NB4 (cell line): ENCODE data around the gene STAG2.

Experiments
- CTCF ChIP-seq: IDR thresholded peaks from one replicate; pipeline ENCODE4 v1.5.1; 2012; ENCODE audit warnings: low read depth, low read length
- MAX ChIP-seq: IDR thresholded peaks from 2 replicates; pipeline ENCODE4 v1.6.1; 2011; ENCODE audit warnings: low read depth, low read length
- POLR2A ChIP-seq: IDR thresholded peaks from 2 replicates; pipeline ENCODE4 v1.6.1; 2011; ENCODE audit warnings: mild to moderate bottlenecking; ENCODE audit not compliant: insufficient read length; ENCODE audit errors: extremely low read depth

DNA sequence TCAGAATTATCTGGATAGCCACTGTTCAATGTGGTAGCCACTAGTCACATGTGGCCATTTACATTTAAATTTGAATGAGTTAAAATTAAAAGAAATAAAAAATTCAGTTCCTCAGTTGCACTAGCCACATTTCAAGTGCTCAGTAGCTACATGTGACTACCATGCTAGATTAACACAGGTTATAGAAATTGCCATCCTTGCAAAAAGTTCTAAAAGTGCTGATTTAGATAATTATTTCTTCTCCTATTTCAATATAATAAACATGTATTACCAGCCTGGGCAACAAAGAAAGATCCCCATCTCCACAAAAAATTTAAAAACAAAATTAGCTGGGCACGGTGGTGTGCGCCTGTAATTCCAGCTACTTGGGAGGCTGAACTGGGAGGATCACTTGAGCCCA lies 11.7 kb upstream of the STAG2 start:
- TF ChIP-seq POLR2A (no peak), CTCF (no peak), MAX (no peak)
